ENCODE results near the gene EPB41L5.
"Not testable (repeated sequence)": the region's sequence is repeated elsewhere in the genome, so short reads cannot be mapped to it uniquely, and the experiment has no call there.

The EPB41L5 gene

DNA sequence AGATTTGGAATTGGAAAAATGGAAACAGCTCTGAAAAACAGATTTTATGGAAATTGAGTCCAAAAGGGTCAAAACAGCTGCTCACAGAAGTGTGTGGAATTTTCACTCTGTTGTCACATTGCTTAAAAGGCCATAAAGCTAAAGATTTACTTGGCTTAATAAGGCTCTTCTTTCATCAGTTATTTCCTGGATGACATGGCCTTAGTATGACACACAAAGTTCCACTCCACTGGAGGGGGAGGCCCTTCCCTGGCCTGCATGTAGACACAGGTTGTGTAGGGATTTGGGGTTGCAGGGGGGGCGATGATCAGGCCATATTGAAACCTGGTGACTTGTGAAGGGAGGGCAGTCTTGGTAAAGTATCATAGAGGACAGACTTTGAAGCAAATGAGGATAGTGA is 176.3 kb downstream of the EPB41L5 start:
- Histone ChIP-seq H4K20me1 (ENCODE audit: insufficient read depth, low read length) (no peaks in the 10 kb centered on the region), H3K4me1 (ENCODE audit: insufficient read depth, low read length, severe bottlenecking) (no peaks in the 10 kb centered on the region), H3K9me2 (ENCODE audit: low read depth, low read length) (no peaks in the 10 kb centered on the region), H3K4me2 (ENCODE audit: low read length) (no peak overlapping the region), H3K9ac (ENCODE audit: low read length) (no peak overlapping the region), H3K79me2 (ENCODE audit: insufficient read depth, low read length) (no peaks in the 10 kb centered on the region), H3F3A (ENCODE audit: insufficient read depth, low read length) (no peaks in the 10 kb centered on the region), H3K36me3 (ENCODE audit: insufficient read depth, low read length) (no peaks in the 10 kb centered on the region; the same call in 1 of the 2 replicates), H2AFZ (ENCODE audit: low read length) (no peak overlapping the region), H3K4me3 (ENCODE audit: low read depth, low read length, poor library complexity, severe bottlenecking) (no peak overlapping the region), H3K9me3 (ENCODE audit: low read length) (peaks cover 13% of the 10 kb centered on the region), H3K27ac (ENCODE audit: low read depth, low read length, poor library complexity, severe bottlenecking) (no peak overlapping the region), H3K27me3 (ENCODE audit: insufficient read depth, low read length) (0 out of 2 replicates have a peak, but pooled peaks cover 3% of the 10 kb centered on the region)
- TF ChIP-seq CTCF (IDR thresholded peaks at IDR 0.05; ENCODE audit: low read length) (no peak), EZH2 (IDR thresholded peaks at IDR 0.05; ENCODE audit: borderline replicate concordance, low read length) (no peak)

DNA sequence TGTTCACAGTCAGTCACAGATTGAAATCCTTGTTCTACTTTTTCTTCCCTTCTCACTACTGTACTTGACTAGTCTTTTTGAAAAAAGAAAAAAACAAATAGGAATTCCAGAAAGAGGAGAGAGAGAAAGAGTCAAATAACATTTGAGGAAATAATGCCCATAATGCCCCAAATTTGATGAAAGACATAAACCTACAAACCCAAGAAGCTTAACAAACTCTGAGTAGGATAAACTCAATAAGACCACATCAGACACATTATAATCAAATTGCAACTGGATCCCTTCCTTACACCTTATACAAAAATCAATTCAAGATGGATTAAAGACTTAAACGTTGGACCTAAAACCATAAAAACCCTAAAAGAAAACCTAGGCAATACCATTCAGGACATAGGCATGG is 179.4 kb downstream of the EPB41L5 start:
- H3K36me3 ChIP-seq (ENCODE audit: insufficient read depth, low read length), result no peaks in the 10 kb centered on the region; the same call in 1 of the 2 replicates
- no peaks in the 10 kb centered on the region for H3K4me1 ChIP-seq (ENCODE audit: insufficient read depth, low read length, severe bottlenecking)
- H3K4me3 ChIP-seq (ENCODE audit: low read depth, low read length, poor library complexity, severe bottlenecking), result no peak overlapping the region
- no peak overlapping the region for H2AFZ ChIP-seq (ENCODE audit: low read length)
- no peak for TF ChIP-seq CTCF (IDR thresholded peaks at IDR 0.05; ENCODE audit: low read length)
- no peak for TF ChIP-seq EZH2 (IDR thresholded peaks at IDR 0.05; ENCODE audit: borderline replicate concordance, low read length)
- H3K9me2 ChIP-seq (ENCODE audit: low read depth, low read length), result no peaks in the 10 kb centered on the region
- peaks cover 13% of the 10 kb centered on the region for H3K9me3 ChIP-seq (ENCODE audit: low read length)
- no peaks in the 10 kb centered on the region for H3K79me2 ChIP-seq (ENCODE audit: insufficient read depth, low read length)
- 0 out of 2 replicates have a peak, but pooled peaks cover 3% of the 10 kb centered on the region for H3K27me3 ChIP-seq (ENCODE audit: insufficient read depth, low read length)
- H3K27ac ChIP-seq (ENCODE audit: low read depth, low read length, poor library complexity, severe bottlenecking), result no peak overlapping the region
- no peak overlapping the region for H3K4me2 ChIP-seq (ENCODE audit: low read length)
- no peaks in the 10 kb centered on the region for H4K20me1 ChIP-seq (ENCODE audit: insufficient read depth, low read length)
- no peaks in the 10 kb centered on the region for H3F3A ChIP-seq (ENCODE audit: insufficient read depth, low read length)
- no peak overlapping the region for H3K9ac ChIP-seq (ENCODE audit: low read length)

- no peak overlapping the region for H3K27ac ChIP-seq (ENCODE audit: low read depth, low read length, poor library complexity, severe bottlenecking)
- no peak overlapping the region for H2AFZ ChIP-seq (ENCODE audit: low read length)
- H3K9me2 ChIP-seq (ENCODE audit: low read depth, low read length), result no peaks in the 10 kb centered on the region
- no peak for TF ChIP-seq CTCF (IDR thresholded peaks at IDR 0.05; ENCODE audit: low read length)
- no peak for TF ChIP-seq EZH2 (IDR thresholded peaks at IDR 0.05; ENCODE audit: borderline replicate concordance, low read length)
- H3K9me3 ChIP-seq (ENCODE audit: low read length), result peaks cover 14% of the 10 kb centered on the region
- H3K4me2 ChIP-seq (ENCODE audit: low read length), result no peak overlapping the region
- H3F3A ChIP-seq (ENCODE audit: insufficient read depth, low read length), result no peaks in the 10 kb centered on the region
- no peak overlapping the region for H3K9ac ChIP-seq (ENCODE audit: low read length)
- no peak overlapping the region for H3K4me3 ChIP-seq (ENCODE audit: low read depth, low read length, poor library complexity, severe bottlenecking)
- no peaks in the 10 kb centered on the region for H4K20me1 ChIP-seq (ENCODE audit: insufficient read depth, low read length)
- no peaks in the 10 kb centered on the region for H3K4me1 ChIP-seq (ENCODE audit: insufficient read depth, low read length, severe bottlenecking)
- H3K36me3 ChIP-seq (ENCODE audit: insufficient read depth, low read length), result no peaks in the 10 kb centered on the region; the same call in 1 of the 2 replicates
- no peaks in the 10 kb centered on the region for H3K79me2 ChIP-seq (ENCODE audit: insufficient read depth, low read length)
- H3K27me3 ChIP-seq (ENCODE audit: insufficient read depth, low read length), result 0 out of 2 replicates have a peak, but pooled peaks cover 3% of the 10 kb centered on the region
Measured at GRCh38 chr2:120195553-120195952, 182.7 kb downstream of the EPB41L5 start.

DNA sequence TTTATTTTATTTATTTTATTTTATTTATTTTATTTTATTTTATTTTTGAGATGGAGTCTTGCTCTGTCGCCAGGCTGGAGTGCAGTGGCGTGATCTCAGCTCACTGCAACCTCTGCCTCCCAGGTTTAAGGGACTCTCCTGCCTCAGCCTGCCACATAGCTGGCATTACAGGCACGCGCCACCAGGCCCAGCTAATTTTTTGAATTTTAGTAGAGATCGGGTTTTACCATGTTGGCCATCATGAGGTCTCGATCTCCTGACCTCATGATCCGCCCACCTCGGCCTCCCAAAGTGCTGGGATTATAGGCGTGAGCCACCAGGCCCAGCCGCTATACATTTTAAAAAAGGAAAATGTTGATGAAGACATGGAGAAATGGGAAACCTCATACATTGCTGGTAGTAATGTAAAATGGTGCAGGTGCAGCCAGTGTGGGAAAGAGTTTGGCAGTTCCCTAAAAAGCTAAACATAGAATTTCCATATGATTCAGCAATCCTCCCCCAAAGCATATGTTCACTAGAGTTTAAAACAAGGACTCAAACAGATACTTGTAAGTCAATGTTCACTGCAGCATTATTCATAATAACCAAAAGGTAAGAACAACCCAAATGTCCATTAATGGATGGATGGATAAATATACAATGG is 187.1 kb downstream of the EPB41L5 start:
- not testable (repeated sequence) for H2AFZ ChIP-seq (ENCODE audit: low read length); H3K9me3 ChIP-seq (ENCODE audit: low read length); H3F3A ChIP-seq (ENCODE audit: insufficient read depth, low read length); H3K9ac ChIP-seq (ENCODE audit: low read length); H3K9me2 ChIP-seq (ENCODE audit: low read depth, low read length); H3K27me3 ChIP-seq (ENCODE audit: insufficient read depth, low read length); H3K4me2 ChIP-seq (ENCODE audit: low read length); H3K79me2 ChIP-seq (ENCODE audit: insufficient read depth, low read length); H3K27ac ChIP-seq (ENCODE audit: low read depth, low read length, poor library complexity, severe bottlenecking); H3K36me3 ChIP-seq (ENCODE audit: insufficient read depth, low read length); H3K4me3 ChIP-seq (ENCODE audit: low read depth, low read length, poor library complexity, severe bottlenecking); H4K20me1 ChIP-seq (ENCODE audit: insufficient read depth, low read length)
- H3K4me1 ChIP-seq (ENCODE audit: insufficient read depth, low read length, severe bottlenecking), result peaks cover 15% of the 10 kb centered on the region
